ENCODE data around the gene DLG3.

DLG3 gene

GRCh38 chrX:70468709-70469108 is 24.1 kb downstream of the DLG3 start:
- peaks cover 5% of the 10 kb centered on the region; the same call in 1 of the 2 replicates for H3K79me2 ChIP-seq (ENCODE audit: control insufficient read depth, low read length)

GRCh38 chrX:70470850-70471289 is 26.2 kb downstream of the DLG3 start:
- no peaks in the 10 kb centered on the region for H4K20me1 ChIP-seq (ENCODE audit: control insufficient read depth, insufficient read depth, low read depth, low read length)
- no peak overlapping the region for H3K4me2 ChIP-seq (ENCODE audit: low read length)

More at GRCh38 chrX:70468709-70469108, 24.1 kb downstream of the DLG3 start:
- no peak overlapping the region for H3K27ac ChIP-seq (ENCODE audit: low read depth, low read length)
- no peak overlapping the region for H3K4me3 ChIP-seq (ENCODE audit: low read length)
- H3K4me1 ChIP-seq (ENCODE audit: control insufficient read depth, low read length), result peaks cover 7% of the 10 kb centered on the region
- no peaks in the 10 kb centered on the region for H3F3A ChIP-seq (ENCODE audit: control insufficient read depth, insufficient read depth)
- H4K20me1 ChIP-seq (ENCODE audit: control insufficient read depth, insufficient read depth, low read depth, low read length), result no peaks in the 10 kb centered on the region
- no peaks in the 10 kb centered on the region for H3K9me3 ChIP-seq (ENCODE audit: control insufficient read depth, insufficient read depth, low read length)
- no peaks in the 10 kb centered on the region for H3K27me3 ChIP-seq (ENCODE audit: control insufficient read depth, low read length)
- no peak for TF ChIP-seq CTCF (IDR thresholded peaks at IDR 0.05; ENCODE audit: low read depth, low read length, poor library complexity, severe bottlenecking)
- TF ChIP-seq EZH2phosphoT487 (IDR thresholded peaks at IDR 0.05; ENCODE audit: borderline replicate concordance, low read length), result no peak
- H3K36me3 ChIP-seq (ENCODE audit: control insufficient read depth, low read length), result no peaks in the 10 kb centered on the region
- H3K9me2 ChIP-seq (replicated peaks; ENCODE audit: control insufficient read depth, low read length), result no peaks in the 10 kb centered on the region
- no peak overlapping the region for H3K4me2 ChIP-seq (ENCODE audit: low read length)

GRCh38 chrX:70476166-70476933 is 31.7 kb downstream of the DLG3 start:
- Histone ChIP-seq H3K36me3 (ENCODE audit: control insufficient read depth, low read length) (no peaks in the 10 kb centered on the region), H3K9me3 (ENCODE audit: control insufficient read depth, insufficient read depth, low read length) (no peaks in the 10 kb centered on the region), H3K4me3 (ENCODE audit: low read length) (no peak overlapping the region), H3K27me3 (ENCODE audit: control insufficient read depth, low read length) (no peaks in the 10 kb centered on the region), H3K4me1 (ENCODE audit: control insufficient read depth, low read length) (peaks cover 4% of the 10 kb centered on the region), H3K27ac (ENCODE audit: low read depth, low read length) (no peak overlapping the region), H4K20me1 (ENCODE audit: control insufficient read depth, insufficient read depth, low read depth, low read length) (no peaks in the 10 kb centered on the region), H3F3A (ENCODE audit: control insufficient read depth, insufficient read depth) (no peaks in the 10 kb centered on the region), H3K79me2 (ENCODE audit: control insufficient read depth, low read length) (no peaks in the 10 kb centered on the region), H3K4me2 (ENCODE audit: low read length) (no peak overlapping the region), H3K9me2 (replicated peaks; ENCODE audit: control insufficient read depth, low read length) (no peaks in the 10 kb centered on the region)
- no peak for TF ChIP-seq CTCF (IDR thresholded peaks at IDR 0.05; ENCODE audit: low read depth, low read length, poor library complexity, severe bottlenecking)
- no peak for TF ChIP-seq EZH2phosphoT487 (IDR thresholded peaks at IDR 0.05; ENCODE audit: borderline replicate concordance, low read length)

More at GRCh38 chrX:70470850-70471289, 26.2 kb downstream of the DLG3 start:
- no peak overlapping the region for H3K4me3 ChIP-seq (ENCODE audit: low read length)
- no peaks in the 10 kb centered on the region for H3K27me3 ChIP-seq (ENCODE audit: control insufficient read depth, low read length)
- peaks cover 11% of the 10 kb centered on the region for H3K4me1 ChIP-seq (ENCODE audit: control insufficient read depth, low read length)
- peaks cover 2% of the 10 kb centered on the region; the same call in 1 of the 2 replicates for H3K79me2 ChIP-seq (ENCODE audit: control insufficient read depth, low read length)
- TF ChIP-seq CTCF (IDR thresholded peaks at IDR 0.05; ENCODE audit: low read depth, low read length, poor library complexity, severe bottlenecking) (no peak), EZH2phosphoT487 (IDR thresholded peaks at IDR 0.05; ENCODE audit: borderline replicate concordance, low read length) (no peak)
- no peak overlapping the region for H3K27ac ChIP-seq (ENCODE audit: low read depth, low read length)
- no peaks in the 10 kb centered on the region for H3K36me3 ChIP-seq (ENCODE audit: control insufficient read depth, low read length)
- H3K9me2 ChIP-seq (replicated peaks; ENCODE audit: control insufficient read depth, low read length), result no peaks in the 10 kb centered on the region
- H3K9me3 ChIP-seq (ENCODE audit: control insufficient read depth, insufficient read depth, low read length), result no peaks in the 10 kb centered on the region
- no peaks in the 10 kb centered on the region for H3F3A ChIP-seq (ENCODE audit: control insufficient read depth, insufficient read depth)
